Neuronal stem cell (in vitro differentiated cells): Measurements from ENCODE around the gene MYOZ3.
A peak's percentile ranks its signal among the peaks of the same experiment; 100 is the strongest.

Experiments used
- DNase-seq: peaks from one replicate; pipeline ENCODE4 v3.0.0-alpha.2; 2013; ENCODE audit warnings: low spot score
- H2AFZ ChIP-seq: one replicate; pipeline ENCODE4 v1.6.1; 2013; ENCODE audit warnings: mild to moderate bottlenecking, low read length, inconsistent platforms
- H2AK5ac ChIP-seq: 2 replicates; pipeline ENCODE4 v1.6.1; 2013; ENCODE audit warnings: low read depth, mild to moderate bottlenecking, inconsistent platforms, low read length, moderate library complexity, mixed read lengths
- H2BK120ac ChIP-seq: 2 replicates; pipeline ENCODE4 v1.6.1; 2013; ENCODE audit warnings: low read depth, mild to moderate bottlenecking, inconsistent platforms, low read length, moderate library complexity, mixed read lengths
- H2BK12ac ChIP-seq: one replicate; pipeline ENCODE4 v1.6.1; 2013; ENCODE audit warnings: low read length, inconsistent platforms
- H2BK15ac ChIP-seq: 2 replicates; pipeline ENCODE4 v1.6.1; 2013; ENCODE audit warnings: mild to moderate bottlenecking, low read length, inconsistent platforms, mixed read lengths
- H2BK5ac ChIP-seq: one replicate; pipeline ENCODE4 v1.6.1; 2013; ENCODE audit warnings: inconsistent platforms, mild to moderate bottlenecking, low read length, moderate library complexity
- H3K14ac ChIP-seq: one replicate; pipeline ENCODE4 v1.6.1; 2013; ENCODE audit warnings: low read length, inconsistent platforms
- H3K18ac ChIP-seq: 2 replicates; pipeline ENCODE4 v1.6.1; 2013; ENCODE audit warnings: low read length, inconsistent platforms
- H3K23ac ChIP-seq: 2 replicates; pipeline ENCODE4 v1.6.1; 2013; ENCODE audit warnings: low read depth, mild to moderate bottlenecking, mixed read lengths, low read length, inconsistent platforms; ENCODE audit not compliant: poor library complexity
- H3K27ac ChIP-seq: replicated peaks from 3 replicates; pipeline ENCODE4 v1.5.1; 2013; ENCODE audit warnings: low read length, inconsistent platforms
- H3K27me3 ChIP-seq, 3 experiments: 2 replicates each; pipeline ENCODE4 v1.6.1; 2013; ENCODE audit warnings: low read length in 3 of 3, mild to moderate bottlenecking in 2 of 3, inconsistent platforms in 1 of 3, low read depth in 1 of 3, mixed read lengths in 1 of 3, moderate library complexity in 1 of 3; ENCODE audit not compliant: control insufficient read depth in 3 of 3, insufficient read depth in 3 of 3
- H3K36me3 ChIP-seq, 2 donors: replicated peaks in 1 of 2; 2 replicates each; pipeline ENCODE4 v1.6.1; 2013; ENCODE audit warnings: low read length in 2 of 2; ENCODE audit not compliant: control insufficient read depth in 2 of 2, insufficient read depth in 2 of 2
- H3K4ac ChIP-seq: 2 replicates; pipeline ENCODE4 v1.6.1; 2013; ENCODE audit warnings: inconsistent platforms, mild to moderate bottlenecking, low read length, moderate library complexity
- H3K4me1 ChIP-seq, 2 donors: 1 replicate in 1 of 2; 2 replicates in 1 of 2; pipeline ENCODE4 v1.6.1; 2013; ENCODE audit warnings: low read length in 2 of 2, low read depth in 1 of 2; ENCODE audit not compliant: control insufficient read depth in 2 of 2, insufficient read depth in 1 of 2
- H3K4me2 ChIP-seq: one replicate; pipeline ENCODE4 v1.6.1; 2013; ENCODE audit warnings: mild to moderate bottlenecking, low read length, inconsistent platforms; ENCODE audit not compliant: insufficient read depth, poor library complexity, severe bottlenecking
- H3K4me3 ChIP-seq, 2 donors: 2 replicates each; pipeline ENCODE4 v1.5.1; 2013; ENCODE audit warnings: low read length in 2 of 2, mild to moderate bottlenecking in 2 of 2, inconsistent platforms in 1 of 2, moderate library complexity in 1 of 2
- H3K79me1 ChIP-seq: one replicate; pipeline ENCODE4 v1.6.1; 2013; ENCODE audit warnings: low read depth, mild to moderate bottlenecking, inconsistent platforms, low read length, moderate library complexity
- H3K9ac ChIP-seq: one replicate; pipeline ENCODE4 v1.6.1; 2013; ENCODE audit warnings: mild to moderate bottlenecking, low read depth, low read length, inconsistent platforms; ENCODE audit not compliant: poor library complexity
- H3K9me3 ChIP-seq, 2 donors: replicated peaks in 1 of 2; 2 replicates each; pipeline versions ENCODE3 to v1.6.1; 2013; ENCODE audit warnings: low read length in 2 of 2, mild to moderate bottlenecking in 2 of 2, inconsistent platforms in 1 of 2, low read depth in 1 of 2, mixed read lengths in 1 of 2, moderate library complexity in 1 of 2; ENCODE audit not compliant: control insufficient read depth in 2 of 2, insufficient read depth in 1 of 2
- H4K8ac ChIP-seq: one replicate; pipeline ENCODE4 v1.6.1; 2013; ENCODE audit warnings: low read depth, mild to moderate bottlenecking, inconsistent platforms, low read length, moderate library complexity
- H4K91ac ChIP-seq: one replicate; pipeline ENCODE4 v1.6.1; 2013; ENCODE audit warnings: low read length, low read depth, mild to moderate bottlenecking, inconsistent platforms; ENCODE audit not compliant: poor library complexity
- WGBS, 2 donors: extraction: QIAGEN DNeasy Blood & Tissue Kit; methylation state at CpG; one replicate each; pipeline ENCODE4 v1.1.7; 2013; ENCODE audit warnings: missing lambda C conversion rate in 2 of 2, mixed read lengths in 1 of 2; ENCODE audit not compliant: insufficient read length in 2 of 2, insufficient replicate concordance in 1 of 2; ENCODE audit errors: extremely low coverage in 2 of 2; 5-methylcytosine and 5-hydroxymethylcytosine counted together

The MYOZ3 gene

GRCh38 chr5:150614661-150615060, 46.4 kb upstream of the MYOZ3 start:
- no peak for DNase-seq
- H3K23ac ChIP-seq: peak overlapping the region; percentile 5
- H3K36me3 ChIP-seq: no peaks in the 10 kb centered on the region
- no peak overlapping the region for H3K4ac ChIP-seq
- H3K9ac ChIP-seq: no peak overlapping the region
- no peak overlapping the region for H2BK5ac ChIP-seq
- no peak overlapping the region for H3K27ac ChIP-seq
- H2AFZ ChIP-seq: no peak overlapping the region
- H3K18ac ChIP-seq: no peak overlapping the region
- no peak overlapping the region for H4K91ac ChIP-seq
- H3K9me3 ChIP-seq: no peaks in the 10 kb centered on the region
- no peak overlapping the region for H2BK12ac ChIP-seq
- no CpG with 5 or more reads among the region's 4 CpGs for WGBS, 2 donors
- no peak overlapping the region for H2BK120ac ChIP-seq
- H3K4me2 ChIP-seq: no peak overlapping the region
- no peaks in the 10 kb centered on the region for H3K79me1 ChIP-seq
- H3K4me1 ChIP-seq: peaks cover 10 to 23% of the 10 kb centered on the region in 2 donors
- H2BK15ac ChIP-seq: no peak overlapping the region
- H2AK5ac ChIP-seq: peak overlapping the region; percentile 10
- H3K27me3 ChIP-seq: peaks cover 0 to 25% (median 0%) of the 10 kb centered on the region in 3 experiments
- no peak overlapping the region for H3K4me3 ChIP-seq
- H4K8ac ChIP-seq: no peak overlapping the region
- no peak overlapping the region for H3K14ac ChIP-seq

- no peak overlapping the region for H3K27ac ChIP-seq
- peaks cover 0 to 27% (median 0%) of the 10 kb centered on the region in 3 experiments for H3K27me3 ChIP-seq
- peak overlapping the region; percentile 5 for H3K23ac ChIP-seq
- H4K91ac ChIP-seq: no peak overlapping the region
- no peak overlapping the region for H3K4ac ChIP-seq
- DNase-seq: no peak
- H3K36me3 ChIP-seq: no peaks in the 10 kb centered on the region
- H2BK12ac ChIP-seq: peak overlapping the region; percentile 51
- H2AFZ ChIP-seq: peak overlapping the region; percentile 66
- peak overlapping the region; percentile 21 for H3K18ac ChIP-seq
- no peak overlapping the region for H4K8ac ChIP-seq
- H3K4me3 ChIP-seq: no peak overlapping the region
- no peak overlapping the region for H2BK5ac ChIP-seq
- H3K4me1 ChIP-seq: peaks cover 10 to 26% of the 10 kb centered on the region in 2 donors
- H2BK15ac ChIP-seq: no peak overlapping the region
- H3K79me1 ChIP-seq: no peaks in the 10 kb centered on the region
- H3K4me2 ChIP-seq: no peak overlapping the region
- no peak overlapping the region for H3K14ac ChIP-seq
- H2BK120ac ChIP-seq: no peak overlapping the region
- H3K9me3 ChIP-seq: no peaks in the 10 kb centered on the region
- peak overlapping the region; percentile 10 for H2AK5ac ChIP-seq
- no peak overlapping the region for H3K9ac ChIP-seq
- no CpG with 5 or more reads among the region's 17 CpGs for WGBS, 2 donors
These were observed 45.8 kb upstream of the MYOZ3 start for GRCh38 chr5:150615141-150615699.

- Histone ChIP-seq H3K9ac (no peak overlapping the region), H3K4me1 (peaks cover 10 to 26% of the 10 kb centered on the region in 2 donors), H2BK15ac (no peak overlapping the region), H2BK120ac (no peak overlapping the region), H3K23ac (no peak overlapping the region), H2AK5ac (no peak overlapping the region), H3K14ac (no peak overlapping the region), H3K9me3 (no peaks in the 10 kb centered on the region), H3K4ac (no peak overlapping the region), H4K91ac (no peak overlapping the region), H3K79me1 (no peaks in the 10 kb centered on the region), H3K36me3 (no peaks in the 10 kb centered on the region), H3K27ac (no peak overlapping the region), H3K18ac (no peak overlapping the region), H2AFZ (no peak overlapping the region), H3K27me3 (peaks cover 0 to 30% (median 0%) of the 10 kb centered on the region in 3 experiments), H2BK5ac (no peak overlapping the region), H3K4me2 (no peak overlapping the region), H4K8ac (no peak overlapping the region), H3K4me3 (no peak overlapping the region), H2BK12ac (no peak overlapping the region)
- no CpG with 5 or more reads among the region's 5 CpGs for WGBS, 2 donors
- DNase-seq: no peak
These were observed 45.0 kb upstream of the MYOZ3 start for GRCh38 chr5:150616024-150616470.

GRCh38 chr5:150616506-150616905, 44.5 kb upstream of the MYOZ3 start:
- DNase-seq: no peak
- no peak overlapping the region for H3K4me3 ChIP-seq
- H2AFZ ChIP-seq: no peak overlapping the region
- no peak overlapping the region for H2BK15ac ChIP-seq
- H3K4me2 ChIP-seq: no peak overlapping the region
- no peak overlapping the region for H3K14ac ChIP-seq
- no peak overlapping the region for H2BK5ac ChIP-seq
- H3K18ac ChIP-seq: no peak overlapping the region
- no peak overlapping the region for H2BK120ac ChIP-seq
- H3K36me3 ChIP-seq: no peaks in the 10 kb centered on the region
- H4K8ac ChIP-seq: no peak overlapping the region
- no peak overlapping the region for H2BK12ac ChIP-seq
- H3K9ac ChIP-seq: no peak overlapping the region
- H3K23ac ChIP-seq: no peak overlapping the region
- H3K4ac ChIP-seq: no peak overlapping the region
- WGBS, 2 donors: no CpG with 5 or more reads among the region's 1 CpG
- H3K27me3 ChIP-seq: peaks cover 0 to 30% (median 0%) of the 10 kb centered on the region in 3 experiments
- H3K27ac ChIP-seq: no peak overlapping the region
- H2AK5ac ChIP-seq: no peak overlapping the region
- H3K4me1 ChIP-seq: peaks cover 10 to 26% of the 10 kb centered on the region in 2 donors
- H4K91ac ChIP-seq: no peak overlapping the region
- H3K9me3 ChIP-seq: no peaks in the 10 kb centered on the region
- H3K79me1 ChIP-seq: no peaks in the 10 kb centered on the region
